Measurements from ENCODE around the gene VWA5A. TPM values are rescaled to one million over a fixed set of nuclear protein-coding genes. Genes with fewer than 3 reads are reported as not detected.

The VWA5A gene
- total RNA-seq, 6 experiments from 2014 or later: 3.5 to 9.0 (median 5.8) TPM

DNA sequence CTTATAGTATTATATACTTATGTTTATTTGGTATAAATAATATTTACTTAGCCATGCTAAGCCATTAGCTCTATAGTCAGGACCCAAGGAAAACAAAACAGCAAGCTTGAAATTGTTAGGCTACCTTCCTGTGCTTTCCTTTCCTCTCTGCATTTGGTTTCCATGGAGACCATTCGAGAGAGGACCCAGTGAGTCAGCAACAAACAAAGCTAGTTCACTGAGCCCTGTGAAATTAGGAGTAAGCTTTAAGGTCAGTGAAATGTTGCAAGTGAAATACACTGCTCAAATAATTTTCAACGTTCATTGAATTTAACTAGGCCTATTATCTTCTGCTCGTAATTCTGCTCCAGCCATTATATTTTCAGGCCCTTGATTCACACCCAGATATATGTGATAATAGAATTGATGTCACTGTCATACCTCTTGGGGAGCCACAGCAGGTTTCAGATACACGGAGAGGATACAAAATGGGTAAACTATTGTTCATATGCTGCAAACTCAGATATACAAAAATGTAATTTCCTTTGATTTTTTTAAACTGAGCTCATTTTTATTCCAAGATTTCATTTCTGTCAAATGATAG, 58.8 kb downstream of the VWA5A start:
- TF ChIP-seq, protein P1, sequence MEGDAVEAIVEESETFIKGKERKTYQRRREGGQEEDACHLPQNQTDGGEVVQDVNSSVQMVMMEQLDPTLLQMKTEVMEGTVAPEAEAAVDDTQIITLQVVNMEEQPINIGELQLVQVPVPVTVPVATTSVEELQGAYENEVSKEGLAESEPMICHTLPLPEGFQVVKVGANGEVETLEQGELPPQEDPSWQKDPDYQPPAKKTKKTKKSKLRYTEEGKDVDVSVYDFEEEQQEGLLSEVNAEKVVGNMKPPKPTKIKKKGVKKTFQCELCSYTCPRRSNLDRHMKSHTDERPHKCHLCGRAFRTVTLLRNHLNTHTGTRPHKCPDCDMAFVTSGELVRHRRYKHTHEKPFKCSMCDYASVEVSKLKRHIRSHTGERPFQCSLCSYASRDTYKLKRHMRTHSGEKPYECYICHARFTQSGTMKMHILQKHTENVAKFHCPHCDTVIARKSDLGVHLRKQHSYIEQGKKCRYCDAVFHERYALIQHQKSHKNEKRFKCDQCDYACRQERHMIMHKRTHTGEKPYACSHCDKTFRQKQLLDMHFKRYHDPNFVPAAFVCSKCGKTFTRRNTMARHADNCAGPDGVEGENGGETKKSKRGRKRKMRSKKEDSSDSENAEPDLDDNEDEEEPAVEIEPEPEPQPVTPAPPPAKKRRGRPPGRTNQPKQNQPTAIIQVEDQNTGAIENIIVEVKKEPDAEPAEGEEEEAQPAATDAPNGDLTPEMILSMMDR (IDR thresholded peaks at IDR 0.05): no peak
- no peak for TF ChIP-seq POLR2A (IDR thresholded peaks at IDR 0.05)
- intact Hi-C loops (cut with DNase I): no loop called here
- ATAC-seq (peak in 1 of 4 donors; percentile 26), DNase-seq (no peak)
- Histone ChIP-seq H3K27ac (no peak overlapping the region), H3K27me3 (no peaks in the 10 kb centered on the region), H3K36me3 (no peaks in the 10 kb centered on the region), H3K4me1 (no peaks in the 10 kb centered on the region), H3K9me3 (no peaks in the 10 kb centered on the region), H3K4me3 (no peak overlapping the region)
- 14% methylated on average over 4 of the region's 4 CpGs for WGBS (ENCODE audit: insufficient coverage, low coverage, low lambda C conversion rate, missing lambda C conversion rate)

DNA sequence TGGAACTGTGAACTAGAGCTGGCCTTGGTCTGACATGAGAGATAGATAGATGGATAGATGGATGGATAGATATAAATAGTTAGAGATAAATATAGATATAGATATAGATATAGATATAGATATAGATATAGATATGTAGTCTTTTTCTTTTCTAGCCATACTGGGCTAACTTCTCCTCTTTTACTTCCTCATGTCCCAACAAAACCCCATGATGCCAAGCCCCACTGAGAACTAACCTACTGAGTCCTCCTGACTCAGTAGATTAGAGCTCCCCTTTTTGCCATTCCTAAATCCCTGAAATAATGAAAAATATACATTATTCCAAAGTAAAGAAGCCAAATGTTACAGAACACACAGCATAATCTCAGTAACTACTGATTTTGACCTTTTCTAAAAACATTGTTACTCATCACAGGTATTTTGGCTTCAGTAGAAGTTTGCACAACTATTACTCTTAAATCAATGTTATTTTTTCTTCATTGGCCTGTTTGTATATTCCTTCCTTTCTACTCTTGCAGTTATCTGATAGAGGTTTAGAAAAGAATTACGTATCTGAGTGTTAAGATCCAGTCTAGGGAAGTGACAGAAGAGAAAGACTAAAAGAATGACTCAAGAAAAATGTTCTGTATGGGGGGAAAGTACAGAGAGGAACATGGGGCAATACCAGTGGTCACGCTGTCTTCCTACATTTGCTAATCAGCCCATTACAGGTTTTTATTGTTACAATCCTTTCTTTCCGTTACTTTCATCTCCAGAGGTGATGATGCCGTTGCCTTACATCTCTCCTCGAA, 61.9 kb downstream of the VWA5A start:
- H3K27ac ChIP-seq: no peak overlapping the region
- intact Hi-C loops (cut with DNase I): no loop called here
- TF ChIP-seq, protein P1 (IDR thresholded peaks at IDR 0.05): no peak
- no peak for TF ChIP-seq POLR2A (IDR thresholded peaks at IDR 0.05)

DNA sequence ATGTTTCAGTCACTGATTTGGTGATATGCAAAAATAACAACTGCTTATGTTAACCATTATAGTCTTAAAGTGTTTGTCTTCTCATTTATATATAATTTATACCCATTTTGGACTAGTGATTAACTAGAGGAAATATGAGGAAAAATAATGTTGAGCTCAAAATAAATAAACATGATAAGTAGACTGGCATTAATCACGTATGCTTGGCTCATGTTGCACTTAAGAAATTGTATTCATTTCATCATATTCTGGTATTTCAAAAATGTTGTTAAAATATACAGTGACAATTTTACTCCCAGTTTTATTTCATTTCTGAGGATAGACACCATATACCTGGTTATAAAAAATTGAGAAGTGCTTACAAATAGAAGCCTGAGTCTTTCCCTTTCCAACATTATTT, 64.1 kb downstream of the VWA5A start:
- intact Hi-C loops (cut with DNase I): no loop called here
- 19% methylated on average over 1 of the region's 1 CpG for WGBS (ENCODE audit: insufficient coverage, low coverage, low lambda C conversion rate, missing lambda C conversion rate)

More for the DNA sequence above, 61.9 kb downstream of the VWA5A start:
- Histone ChIP-seq H3K27me3 (no peaks in the 10 kb centered on the region), H3K4me1 (no peaks in the 10 kb centered on the region), H3K4me3 (no peak overlapping the region), H3K36me3 (no peaks in the 10 kb centered on the region), H3K9me3 (no peaks in the 10 kb centered on the region)
- DNase-seq: no peak
- WGBS (ENCODE audit: insufficient coverage, low coverage, low lambda C conversion rate, missing lambda C conversion rate): 44% methylated on average over 5 of the region's 5 CpGs
- no peak for ATAC-seq

DNA sequence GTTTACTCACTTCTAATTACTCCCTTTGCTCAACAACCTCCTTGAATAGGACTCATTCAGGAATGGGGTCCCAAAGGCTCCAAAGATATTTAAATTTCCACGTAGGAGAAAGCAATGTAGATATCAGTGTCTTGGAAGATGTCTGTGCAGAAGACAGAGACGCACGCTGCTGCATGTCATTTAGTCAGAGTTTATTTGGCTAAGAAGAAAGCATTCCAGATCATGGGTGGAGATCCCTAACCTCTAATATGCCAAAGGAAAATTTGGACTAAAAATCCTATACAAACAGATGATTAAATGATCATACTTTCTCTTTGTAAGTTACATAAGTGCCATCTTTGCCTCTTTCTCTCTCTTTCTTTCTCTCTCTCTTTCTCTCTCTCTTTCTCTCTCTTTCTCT, 67.8 kb downstream of the VWA5A start, which contains the start of gene OR10D3:
OR10D3 (plus strand) TSS at position 278 of the 400 bp plus-strand sequence. CDS start 1,925 bp downstream, outside the sequence.
- ATAC-seq (no peak), DNase-seq (no peak)
- no peak within 1 kb of the TSS for H3K4me3 ChIP-seq
- TF ChIP-seq, protein P1 (IDR thresholded peaks at IDR 0.05): no peak
- TF ChIP-seq POLR2A (IDR thresholded peaks at IDR 0.05): no peak
- H3K27ac ChIP-seq: no peak within 1 kb of the TSS
- H3K4me1 ChIP-seq: no peaks in the 10 kb centered on the region
- no peaks in the 10 kb centered on the region for H3K27me3 ChIP-seq
- WGBS (ENCODE audit: insufficient coverage, low coverage, low lambda C conversion rate, missing lambda C conversion rate): 50% methylated on average over 3 of the region's 3 CpGs
- intact Hi-C loops (cut with DNase I): no loop called here
- H3K9me3 ChIP-seq: no peaks in the 10 kb centered on the region
- H3K36me3 ChIP-seq: no peaks in the 10 kb centered on the region

More for the DNA sequence above, 64.1 kb downstream of the VWA5A start:
- DNase-seq (no peak), ATAC-seq (no peak)
- H3K9me3 ChIP-seq: no peaks in the 10 kb centered on the region
- H3K36me3 ChIP-seq: no peaks in the 10 kb centered on the region
- no peak overlapping the region for H3K4me3 ChIP-seq
- no peaks in the 10 kb centered on the region for H3K27me3 ChIP-seq
- no peaks in the 10 kb centered on the region for H3K4me1 ChIP-seq
- TF ChIP-seq, protein P1 (IDR thresholded peaks at IDR 0.05): no peak
- no peak overlapping the region for H3K27ac ChIP-seq
